ENCODE results near the gene ADM. TPM values are rescaled to one million over a fixed set of nuclear protein-coding genes. Genes with fewer than 3 reads are reported as not detected.

Gene ADM
- total RNA-seq, 1 donor = 925 TPM

DNA sequence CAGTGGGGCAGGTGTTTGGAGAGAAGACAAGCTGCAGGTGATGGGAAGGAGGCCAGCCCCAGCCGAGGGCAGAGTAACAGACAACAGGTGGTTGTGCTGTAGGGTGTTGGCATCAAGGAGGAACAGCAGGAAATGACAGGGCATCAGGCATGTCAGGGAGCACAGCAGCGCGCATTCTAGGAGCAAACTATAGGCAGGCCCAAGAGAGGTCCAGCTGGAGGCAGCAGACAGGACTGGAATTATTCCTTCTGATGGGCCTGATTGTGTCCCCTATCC, 13.6 kb downstream of the ADM start:
- no peak overlapping the region for H3K4me3 ChIP-seq (ENCODE audit: low read depth, low read length)
- TF ChIP-seq, protein P1, sequence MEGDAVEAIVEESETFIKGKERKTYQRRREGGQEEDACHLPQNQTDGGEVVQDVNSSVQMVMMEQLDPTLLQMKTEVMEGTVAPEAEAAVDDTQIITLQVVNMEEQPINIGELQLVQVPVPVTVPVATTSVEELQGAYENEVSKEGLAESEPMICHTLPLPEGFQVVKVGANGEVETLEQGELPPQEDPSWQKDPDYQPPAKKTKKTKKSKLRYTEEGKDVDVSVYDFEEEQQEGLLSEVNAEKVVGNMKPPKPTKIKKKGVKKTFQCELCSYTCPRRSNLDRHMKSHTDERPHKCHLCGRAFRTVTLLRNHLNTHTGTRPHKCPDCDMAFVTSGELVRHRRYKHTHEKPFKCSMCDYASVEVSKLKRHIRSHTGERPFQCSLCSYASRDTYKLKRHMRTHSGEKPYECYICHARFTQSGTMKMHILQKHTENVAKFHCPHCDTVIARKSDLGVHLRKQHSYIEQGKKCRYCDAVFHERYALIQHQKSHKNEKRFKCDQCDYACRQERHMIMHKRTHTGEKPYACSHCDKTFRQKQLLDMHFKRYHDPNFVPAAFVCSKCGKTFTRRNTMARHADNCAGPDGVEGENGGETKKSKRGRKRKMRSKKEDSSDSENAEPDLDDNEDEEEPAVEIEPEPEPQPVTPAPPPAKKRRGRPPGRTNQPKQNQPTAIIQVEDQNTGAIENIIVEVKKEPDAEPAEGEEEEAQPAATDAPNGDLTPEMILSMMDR (IDR thresholded peaks at IDR 0.05; ENCODE audit: insufficient read depth, low read depth, low read length) = no peak
- DNase-seq (ENCODE audit: low read depth) = no peak

- TF ChIP-seq, protein P1 (IDR thresholded peaks at IDR 0.05; ENCODE audit: insufficient read depth, low read depth, low read length) = no peak
- H3K4me3 ChIP-seq (ENCODE audit: low read depth, low read length) = no peak overlapping the region
- no peak for DNase-seq (ENCODE audit: low read depth)
Measured at GRCh38 chr11:10319702-10320558, 15.1 kb downstream of the ADM start.

GRCh38 chr11:10320736-10321465, 16.0 kb downstream of the ADM start:
- no peak for DNase-seq (ENCODE audit: low read depth)
- TF ChIP-seq, protein P1 (IDR thresholded peaks at IDR 0.05; ENCODE audit: insufficient read depth, low read depth, low read length) = no peak
- H3K4me3 ChIP-seq (ENCODE audit: low read depth, low read length) = no peak overlapping the region

- H3K4me3 ChIP-seq (ENCODE audit: low read depth, low read length) = no peak overlapping the region
- TF ChIP-seq, protein P1 (IDR thresholded peaks at IDR 0.05; ENCODE audit: insufficient read depth, low read depth, low read length) = no peak
- no peak for DNase-seq (ENCODE audit: low read depth)
Measured at GRCh38 chr11:10322401-10322800, 17.5 kb downstream of the ADM start.

DNA sequence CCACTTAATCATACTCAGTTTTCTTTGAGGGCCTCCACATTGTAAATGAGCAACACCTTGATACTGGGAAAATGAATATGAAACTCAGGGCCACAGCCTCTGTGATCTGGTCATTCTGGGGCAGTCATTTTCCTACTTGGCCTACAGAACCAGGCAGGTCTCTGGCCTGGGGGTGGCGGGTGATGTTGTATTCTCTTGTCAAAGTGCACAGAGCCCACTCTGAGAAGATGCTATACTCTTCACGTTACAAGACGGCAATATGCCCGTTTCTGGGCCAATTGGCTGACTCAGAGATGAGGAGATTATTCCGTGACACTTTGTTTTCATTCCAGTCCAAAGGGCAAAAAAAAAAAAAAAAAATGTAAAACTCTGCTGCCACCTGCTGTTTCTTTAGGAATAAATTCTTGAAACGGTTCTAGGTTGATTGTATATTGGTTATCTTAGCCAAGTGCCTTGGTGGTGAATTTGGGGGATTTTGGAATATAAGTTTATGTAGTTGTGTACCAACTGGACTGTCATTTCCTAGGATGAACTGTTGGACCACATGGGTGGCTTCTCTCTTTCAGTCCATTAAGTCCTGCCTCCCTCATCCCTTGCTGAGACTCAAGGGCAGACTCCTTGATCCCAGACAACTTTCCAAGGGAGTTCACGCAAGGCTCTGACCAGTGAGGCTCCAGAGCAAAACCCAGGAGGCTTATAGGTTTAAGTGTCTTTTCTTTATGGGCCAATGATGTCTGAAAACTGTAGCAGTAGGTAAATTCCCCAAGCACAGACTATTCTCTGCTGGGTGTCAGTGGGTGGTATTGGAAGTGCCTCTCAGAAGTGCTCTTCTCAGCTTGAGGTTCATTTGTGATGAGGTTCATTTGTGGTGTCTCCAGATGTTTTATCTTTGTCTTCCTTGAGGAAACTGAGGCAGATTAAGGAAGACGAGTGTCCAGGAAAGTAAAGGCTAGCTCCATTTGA, 18.2 kb downstream of the ADM start:
- no peak overlapping the region for H3K4me3 ChIP-seq (ENCODE audit: low read depth, low read length)
- peak; percentile 93 for DNase-seq (ENCODE audit: low read depth)
- TF ChIP-seq, protein P1 (IDR thresholded peaks at IDR 0.05; ENCODE audit: insufficient read depth, low read depth, low read length) = peak; percentile 48

DNA sequence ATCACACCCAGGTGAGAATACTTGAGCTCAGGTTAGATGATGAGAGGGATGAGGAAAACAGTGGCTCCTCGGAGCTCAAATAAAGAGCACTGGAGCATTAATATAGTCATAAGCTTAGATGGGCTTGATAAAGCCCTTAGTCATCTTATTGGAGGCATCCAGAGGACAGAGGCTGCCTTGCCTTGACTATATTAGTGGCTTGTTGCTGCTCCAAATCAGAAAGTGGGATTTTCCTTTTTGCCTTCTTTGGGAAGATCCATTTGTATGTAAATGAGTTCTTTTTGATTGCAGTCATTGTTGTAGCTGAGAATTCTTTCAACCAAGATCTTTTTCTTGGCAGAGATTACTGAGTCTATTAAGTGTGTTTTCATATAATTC, 18.9 kb downstream of the ADM start:
- peak; percentile 43 for DNase-seq (ENCODE audit: low read depth)
- TF ChIP-seq, protein P1 (IDR thresholded peaks at IDR 0.05; ENCODE audit: insufficient read depth, low read depth, low read length) = no peak
- H3K4me3 ChIP-seq (ENCODE audit: low read depth, low read length) = no peak overlapping the region

Measured in fibroblast of villous mesenchyme (primary cell).